ENCODE results near the gene STAT5A. TPM values are rescaled to one million over a fixed set of nuclear protein-coding genes. Genes with fewer than 3 reads are reported as not detected.
"Not testable (repeated sequence)": the region's sequence is repeated elsewhere in the genome, so short reads cannot be mapped to it uniquely, and the experiment has no call there.

The STAT5A gene
- total and polyA plus RNA-seq, 9 of the 15 experiments (the other 6 are each of a cell fraction or from before 2014, with no cell fraction given) = 79.9 to 415 (median 196) TPM

- intact Hi-C loops (cut with micrococcal nuclease); ATAC-seq; in situ Hi-C loops (cut with MboI); FAIRE-seq; H3K27me3 ChIP-seq (ENCODE audit: control insufficient read depth in 2 of 2, insufficient read depth in 2 of 2, low read length in 2 of 2); H3K4me3 ChIP-seq; H3K9me1 ChIP-seq (ENCODE audit: control insufficient read depth, insufficient read depth, low read length); H3K9me3 ChIP-seq (replicated peaks; ENCODE audit: control insufficient read depth, insufficient read depth, low read depth, low read length); DNase-seq (ENCODE audit: extremely low read depth in 1 of 4, low spot score in 3 of 4); CTCF ChIA-PET (ENCODE audit: low intra/inter-chr PET ratio); H4K20me1 ChIP-seq (replicated peaks; ENCODE audit: control insufficient read depth, insufficient read depth, low read length); H2AFZ ChIP-seq (ENCODE audit: low read depth, low read length); H3K9ac ChIP-seq (ENCODE audit: insufficient read depth in 1 of 2, low read depth in 2 of 2, low read length in 2 of 2); H3K27ac ChIP-seq (ENCODE audit: extremely low read depth, low read depth, low read length); H3K4me2 ChIP-seq (ENCODE audit: insufficient read depth, low read length): not testable (repeated sequence)
- H3K36me3 ChIP-seq (ENCODE audit: control insufficient read depth, insufficient read depth, low read length) = peaks cover 21% of the 10 kb centered on the region; the same call in 2 of the 3 replicates
- WGBS (ENCODE audit: insufficient coverage, low coverage, missing lambda C conversion rate) = 80% methylated on average over 1 of the region's 4 CpGs
- POLR2A ChIA-PET = interaction anchor here (0.6 kb wide), 1 partner anchor 322 kb away, joined by 3 read pairs; no protein-coding TSS in a partner anchor
- TF ChIP-seq KDM1A (IDR thresholded peaks at IDR 0.05) = peak; percentile 39 to 58; a peak in 3 of 4 replicates
- TF ChIP-seq ZNF146 (CRISPR knock-in tag; IDR thresholded peaks at IDR 0.05; ENCODE audit: unreplicated experiment) = peak; percentile 44
- TF ChIP-seq POLR2A (conservative IDR thresholded peaks at IDR 0.05) = peak; percentile 2; the same call in 1 of the 2 replicates
- peak; percentile 71; the same call in 1 of the 2 replicates for TF ChIP-seq BCOR (IDR thresholded peaks at IDR 0.05)
- TF ChIP-seq SUPT5H (IDR thresholded peaks at IDR 0.05) = peak; percentile 11
- H3K79me2 ChIP-seq (ENCODE audit: control insufficient read depth, insufficient read depth, low read length) = peaks cover 88% of the 10 kb centered on the region
- BruUV-seq (replicated peaks) = TSS peak; percentile 20
- peaks cover 10 to 18% of the 10 kb centered on the region in 2 experiments for H3K4me1 ChIP-seq (replicated peaks in 1 of 2; ENCODE audit: control insufficient read depth in 2 of 2, insufficient read depth in 2 of 2, low read length in 2 of 2)
Observed at GRCh38 chr17:42264366-42264765, 23.9 kb upstream of the STAT5A start.

- no peak for ATAC-seq
- Histone ChIP-seq H3K36me3 (ENCODE audit: control insufficient read depth, insufficient read depth, low read length) (peaks cover 38% of the 10 kb centered on the region; the same call in 2 of the 3 replicates), H2AFZ (ENCODE audit: low read depth, low read length) (no peak overlapping the region), H3K9me3 (replicated peaks; ENCODE audit: control insufficient read depth, insufficient read depth, low read depth, low read length) (no peaks in the 10 kb centered on the region), H4K20me1 (replicated peaks; ENCODE audit: control insufficient read depth, insufficient read depth, low read length) (no peaks in the 10 kb centered on the region), H3K4me2 (ENCODE audit: insufficient read depth, low read length) (peak overlapping the region; percentile 74), H3K9ac (ENCODE audit: insufficient read depth in 1 of 2, low read depth in 2 of 2, low read length in 2 of 2) (peak overlapping the region in 1 of 2 experiments; percentile 84; a peak in 2 of 4 replicates), H3K4me1 (replicated peaks in 1 of 2; ENCODE audit: control insufficient read depth in 2 of 2, insufficient read depth in 2 of 2, low read length in 2 of 2) (peaks cover 14 to 21% of the 10 kb centered on the region in 2 experiments), H3K4me3 (no peak overlapping the region), H3K27me3 (ENCODE audit: control insufficient read depth in 2 of 2, insufficient read depth in 2 of 2, low read length in 2 of 2) (no peaks in the 10 kb centered on the region), H3K9me1 (ENCODE audit: control insufficient read depth, insufficient read depth, low read length) (no peaks in the 10 kb centered on the region), H3K79me2 (ENCODE audit: control insufficient read depth, insufficient read depth, low read length) (peaks cover 88% of the 10 kb centered on the region), H3K27ac (ENCODE audit: extremely low read depth, low read depth, low read length) (peak overlapping the region; percentile 93)
- FAIRE-seq = no peak
- WGBS (ENCODE audit: insufficient coverage, low coverage, missing lambda C conversion rate) = 18% methylated on average over 2 of the region's 2 CpGs
- in situ Hi-C loops (cut with MboI) = no loop called here
- ChIA-PET POLR2A (interaction anchor here (0.7 to 5.2 kb wide), 9 partner anchors 8 to 145 kb away, joined by 3 to 41 read pairs (median 7); partner anchors contain the start of genes STAT5A and STAT5B), CTCF (ENCODE audit: low intra/inter-chr PET ratio) (no interaction called here)
- no TSS peak for BruUV-seq (replicated peaks)
- intact Hi-C loops (cut with micrococcal nuclease) = no loop called here
- DNase-seq (ENCODE audit: extremely low read depth in 1 of 4, low spot score in 3 of 4) = no peak
- TF ChIP-seq ELF4 (CRISPR knock-in tag; IDR thresholded peaks at IDR 0.05) = peak; percentile 38; the same call in 1 of the 2 replicates
- TF ChIP-seq ZNF212 (CRISPR knock-in tag; IDR thresholded peaks at IDR 0.05) = 0 out of 2 replicates have a peak, but pooled peaks have one; percentile 24
- no peak for TF ChIP-seq JUN (IDR thresholded peaks at IDR 0.05; ENCODE audit: borderline replicate concordance, low read depth, low read length)
- no peak for TF ChIP-seq JUN (CRISPR knock-in tag; IDR thresholded peaks at IDR 0.05; ENCODE audit: borderline replicate concordance)
- peak; percentile 47; the same call in 1 of the 2 replicates for TF ChIP-seq GATAD2B (IDR thresholded peaks at IDR 0.05; ENCODE audit: borderline replicate concordance)
- no peak for TF ChIP-seq NEUROD1 (IDR thresholded peaks at IDR 0.05; ENCODE audit: borderline replicate concordance, low read depth, low read length, partially characterized antibody)
- TF ChIP-seq MLLT1 (IDR thresholded peaks at IDR 0.05) = 0 out of 4 replicates have a peak, but pooled peaks of 1 of the 2 experiments have one; percentile 20
Observed at GRCh38 chr17:42266462-42266861, 21.8 kb upstream of the STAT5A start.

All from K562 (cell line).